Measurements from ENCODE around the gene ETFA. TPM values are rescaled to one million over a fixed set of nuclear protein-coding genes. Genes with fewer than 3 reads are reported as not detected.

The ETFA gene
- total RNA-seq, 1 donor from 2014 or later, result 109 TPM

GRCh38 chr15:76185716-76186115 lies 125.6 kb downstream of the ETFA start:
- TF ChIP-seq CTCF (conservative IDR thresholded peaks at IDR 0.05), result peak; percentile 56
- no peaks in the 10 kb centered on the region for H3K36me3 Mint-ChIP-seq (ENCODE audit: low read depth)
- H3K27ac Mint-ChIP-seq (ENCODE audit: unreplicated experiment), result no peak overlapping the region
- H3K27me3 Mint-ChIP-seq (ENCODE audit: low read depth), result peaks cover 22% of the 10 kb centered on the region
- peaks cover 18% of the 10 kb centered on the region for H3K4me1 Mint-ChIP-seq
- H3K9me3 Mint-ChIP-seq, result no peaks in the 10 kb centered on the region
- H3K4me3 Mint-ChIP-seq, result no peak overlapping the region
- peak; percentile 11 for DNase-seq (ENCODE audit: low read depth, low spot score)

DNA sequence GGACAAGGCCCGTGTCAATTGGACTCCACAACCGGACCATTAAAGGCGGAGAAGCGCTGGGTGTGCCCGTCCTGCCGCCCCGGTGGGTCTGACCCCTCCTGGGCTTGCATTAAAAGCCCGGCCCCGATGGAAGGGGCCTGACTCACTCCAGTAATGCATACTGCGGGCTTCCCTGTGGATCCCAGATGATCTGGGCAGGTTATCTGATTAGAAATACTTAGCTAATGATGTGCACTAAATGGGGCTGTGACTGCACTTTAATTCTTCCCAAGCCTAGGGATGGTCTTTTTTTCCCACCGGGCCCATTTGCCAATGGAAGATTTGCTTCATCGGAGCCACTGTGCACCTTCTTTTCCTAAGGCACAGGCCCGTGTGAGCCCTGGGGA lies 126.6 kb downstream of the ETFA start:
- peaks cover 14% of the 10 kb centered on the region for H3K27me3 Mint-ChIP-seq (ENCODE audit: low read depth)
- TF ChIP-seq CTCF (conservative IDR thresholded peaks at IDR 0.05), result no peak
- H3K4me1 Mint-ChIP-seq, result peaks cover 10% of the 10 kb centered on the region
- no peak overlapping the region for H3K4me3 Mint-ChIP-seq
- H3K36me3 Mint-ChIP-seq (ENCODE audit: low read depth), result no peaks in the 10 kb centered on the region
- H3K27ac Mint-ChIP-seq (ENCODE audit: unreplicated experiment), result no peak overlapping the region
- no peaks in the 10 kb centered on the region for H3K9me3 Mint-ChIP-seq
- no peak for DNase-seq (ENCODE audit: low read depth, low spot score)

DNA sequence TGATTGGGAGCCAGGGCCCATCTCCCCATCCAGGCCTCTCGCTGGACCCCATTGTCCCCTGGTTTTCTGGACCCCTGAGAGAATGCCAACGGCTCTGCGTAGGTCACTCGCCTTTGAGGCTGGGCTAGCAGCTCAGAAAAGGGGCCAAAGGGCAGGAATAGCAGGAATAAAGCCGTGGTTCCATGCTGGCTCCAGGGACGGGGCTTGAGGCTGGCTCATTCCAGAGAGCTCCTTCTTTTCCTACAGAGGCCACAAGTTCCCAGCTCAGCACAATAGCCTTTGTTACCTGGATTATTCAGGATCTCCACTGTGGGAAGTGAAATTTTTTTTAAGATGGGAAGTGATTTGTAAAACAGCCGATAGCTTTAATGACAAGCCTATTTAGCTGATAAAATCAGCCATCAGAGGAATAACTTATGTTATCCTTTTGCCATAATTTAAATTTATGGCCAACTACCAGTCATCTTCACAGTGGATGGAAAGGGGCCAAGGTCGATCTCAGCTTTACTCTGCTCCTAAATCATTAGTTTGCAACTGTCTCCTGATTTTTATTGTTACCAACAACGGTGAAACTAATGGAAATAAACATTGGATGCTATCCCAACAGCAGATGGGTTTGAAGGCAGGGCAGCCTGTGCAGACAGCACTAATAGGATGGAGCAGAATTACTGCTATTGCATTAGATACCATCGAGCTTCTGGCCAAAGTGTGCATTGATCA lies 127.2 kb downstream of the ETFA start:
- H3K36me3 Mint-ChIP-seq (ENCODE audit: low read depth), result no peaks in the 10 kb centered on the region
- no peak overlapping the region for H3K27ac Mint-ChIP-seq (ENCODE audit: unreplicated experiment)
- DNase-seq (ENCODE audit: low read depth, low spot score), result no peak
- peaks cover 9% of the 10 kb centered on the region for H3K27me3 Mint-ChIP-seq (ENCODE audit: low read depth)
- peaks cover 10% of the 10 kb centered on the region for H3K4me1 Mint-ChIP-seq
- no peak for TF ChIP-seq CTCF (conservative IDR thresholded peaks at IDR 0.05)
- no peak overlapping the region for H3K4me3 Mint-ChIP-seq
- H3K9me3 Mint-ChIP-seq, result no peaks in the 10 kb centered on the region

- H3K9me3 Mint-ChIP-seq, result no peaks in the 10 kb centered on the region
- H3K4me1 Mint-ChIP-seq, result peaks cover 23% of the 10 kb centered on the region
- TF ChIP-seq CTCF (conservative IDR thresholded peaks at IDR 0.05), result no peak
- peak overlapping the region; percentile 25 for H3K27ac Mint-ChIP-seq (ENCODE audit: unreplicated experiment)
- H3K36me3 Mint-ChIP-seq (ENCODE audit: low read depth), result no peaks in the 10 kb centered on the region
- DNase-seq (ENCODE audit: low read depth, low spot score), result no peak
- H3K27me3 Mint-ChIP-seq (ENCODE audit: low read depth), result no peaks in the 10 kb centered on the region
- no peak overlapping the region for H3K4me3 Mint-ChIP-seq
Measured at GRCh38 chr15:76181705-76182107, 129.6 kb downstream of the ETFA start.

DNA sequence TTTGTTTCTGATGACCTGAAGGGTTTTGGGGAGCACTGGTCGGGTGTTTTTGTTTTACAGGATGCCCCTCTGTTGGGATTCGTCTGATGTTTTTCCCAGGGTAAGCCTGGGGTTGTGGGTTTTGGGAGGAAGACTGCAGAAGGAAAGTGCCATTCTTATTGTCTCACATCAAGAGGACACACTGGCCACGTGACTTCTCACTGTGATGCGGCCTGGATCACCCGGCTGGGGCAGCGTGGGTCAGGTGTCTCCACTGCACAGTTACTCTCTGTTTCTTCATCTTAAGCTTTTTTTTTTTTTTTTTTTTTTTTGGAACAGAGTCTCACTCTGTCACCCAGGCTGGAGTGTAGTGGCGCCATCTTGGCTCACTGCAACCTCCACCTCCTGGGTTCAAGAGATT lies 130.9 kb downstream of the ETFA start:
- H3K9me3 Mint-ChIP-seq, result no peaks in the 10 kb centered on the region
- H3K4me3 Mint-ChIP-seq, result no peak overlapping the region
- H3K27me3 Mint-ChIP-seq (ENCODE audit: low read depth), result no peaks in the 10 kb centered on the region
- no peak for TF ChIP-seq CTCF (conservative IDR thresholded peaks at IDR 0.05)
- H3K36me3 Mint-ChIP-seq (ENCODE audit: low read depth), result no peaks in the 10 kb centered on the region
- peaks cover 23% of the 10 kb centered on the region for H3K4me1 Mint-ChIP-seq
- DNase-seq (ENCODE audit: low read depth, low spot score), result no peak
- H3K27ac Mint-ChIP-seq (ENCODE audit: unreplicated experiment), result no peak overlapping the region

Data from neural crest cell (in vitro differentiated cells).